Ishikawa (cell line): ENCODE data around the gene KCNK17.

Source experiments
- CEBPB ChIP-seq: IDR thresholded peaks from 2 replicates; pipeline ENCODE4 v1.6.1; 2012
- EGR1 ChIP-seq: IDR thresholded peaks from 2 replicates; pipeline ENCODE4 v1.6.1; 2012
- FOXM1 ChIP-seq: IDR thresholded peaks from 2 replicates; pipeline ENCODE4 v1.6.1; 2012; ENCODE audit warnings: low read depth, borderline replicate concordance
- RAD21 ChIP-seq: IDR thresholded peaks from 2 replicates; pipeline ENCODE4 v1.6.1; 2012; ENCODE audit warnings: low read depth
- TAF1 ChIP-seq: IDR thresholded peaks from 2 replicates; pipeline ENCODE4 v1.6.1; 2012; ENCODE audit warnings: low read depth, mild to moderate bottlenecking
- TCF12 ChIP-seq: IDR thresholded peaks from 2 replicates; pipeline ENCODE4 v1.6.1; 2012; ENCODE audit warnings: low read depth
- TEAD4 ChIP-seq: IDR thresholded peaks from 2 replicates; pipeline ENCODE4 v1.6.1; 2012
- YY1 ChIP-seq: IDR thresholded peaks from 2 replicates; pipeline ENCODE4 v1.6.1; 2012; ENCODE audit warnings: low read depth
- ZBTB7A ChIP-seq: IDR thresholded peaks from 2 replicates; pipeline ENCODE4 v1.6.1; 2012; ENCODE audit warnings: low read depth
- TF ChIP-seq, protein P1 (sequence below): IDR thresholded peaks from 2 replicates; pipeline ENCODE4 v1.6.1; 2012
- TF ChIP-seq, protein P2 (sequence below): IDR thresholded peaks from 2 replicates; pipeline ENCODE4 v1.6.1; 2012; ENCODE audit warnings: low read depth, mild to moderate bottlenecking
- TF ChIP-seq, protein P3 (sequence below): IDR thresholded peaks from 2 replicates; pipeline ENCODE4 v1.6.1; 2012

DNA sequence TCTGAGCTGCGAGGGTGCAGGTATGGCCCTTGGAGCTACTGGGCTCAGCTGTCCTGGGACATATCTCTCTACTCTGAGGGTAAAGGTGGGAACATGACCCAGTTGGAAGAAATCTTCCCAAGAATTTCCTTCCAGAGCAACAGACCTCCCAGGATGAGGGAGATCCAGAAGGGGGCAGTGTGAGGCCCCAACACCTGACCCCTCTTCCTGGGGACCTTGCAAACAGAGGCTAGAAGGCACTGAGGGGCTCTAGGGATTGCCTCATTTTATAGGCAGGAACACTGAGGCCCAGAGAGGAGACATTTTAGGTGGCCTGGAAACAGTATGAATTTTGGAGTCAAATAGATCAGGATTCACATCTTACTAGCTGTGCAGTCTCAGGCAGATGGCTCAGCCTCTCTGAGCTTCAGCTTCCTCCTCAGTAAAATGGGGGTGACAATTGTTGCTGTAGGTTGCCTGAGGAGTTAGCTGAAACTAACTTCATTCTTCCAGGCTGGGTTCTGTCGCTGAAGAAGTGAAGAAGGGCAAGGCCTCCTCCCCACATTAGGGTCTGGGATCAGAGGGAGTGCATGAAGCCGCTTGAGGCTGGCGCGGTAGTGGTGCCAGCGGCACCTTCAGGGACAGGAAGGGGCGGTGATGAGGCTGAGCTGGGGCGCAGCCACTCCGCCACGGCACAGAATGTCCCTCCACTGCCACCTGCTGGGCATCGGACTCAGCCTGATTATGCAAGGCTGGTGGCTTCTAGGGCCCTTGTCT lies 11.4 kb downstream of the KCNK17 start:
- TF ChIP-seq RAD21 (peak; percentile 98), YY1 (no peak), EGR1 (no peak), TAF1 (no peak), TCF12 (no peak), FOXM1 (no peak), ZBTB7A (no peak), TEAD4 (no peak), CEBPB (peak; percentile 78)
- TF ChIP-seq, protein P1, sequence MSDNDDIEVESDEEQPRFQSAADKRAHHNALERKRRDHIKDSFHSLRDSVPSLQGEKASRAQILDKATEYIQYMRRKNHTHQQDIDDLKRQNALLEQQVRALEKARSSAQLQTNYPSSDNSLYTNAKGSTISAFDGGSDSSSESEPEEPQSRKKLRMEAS: no peak
- TF ChIP-seq, protein P2, sequence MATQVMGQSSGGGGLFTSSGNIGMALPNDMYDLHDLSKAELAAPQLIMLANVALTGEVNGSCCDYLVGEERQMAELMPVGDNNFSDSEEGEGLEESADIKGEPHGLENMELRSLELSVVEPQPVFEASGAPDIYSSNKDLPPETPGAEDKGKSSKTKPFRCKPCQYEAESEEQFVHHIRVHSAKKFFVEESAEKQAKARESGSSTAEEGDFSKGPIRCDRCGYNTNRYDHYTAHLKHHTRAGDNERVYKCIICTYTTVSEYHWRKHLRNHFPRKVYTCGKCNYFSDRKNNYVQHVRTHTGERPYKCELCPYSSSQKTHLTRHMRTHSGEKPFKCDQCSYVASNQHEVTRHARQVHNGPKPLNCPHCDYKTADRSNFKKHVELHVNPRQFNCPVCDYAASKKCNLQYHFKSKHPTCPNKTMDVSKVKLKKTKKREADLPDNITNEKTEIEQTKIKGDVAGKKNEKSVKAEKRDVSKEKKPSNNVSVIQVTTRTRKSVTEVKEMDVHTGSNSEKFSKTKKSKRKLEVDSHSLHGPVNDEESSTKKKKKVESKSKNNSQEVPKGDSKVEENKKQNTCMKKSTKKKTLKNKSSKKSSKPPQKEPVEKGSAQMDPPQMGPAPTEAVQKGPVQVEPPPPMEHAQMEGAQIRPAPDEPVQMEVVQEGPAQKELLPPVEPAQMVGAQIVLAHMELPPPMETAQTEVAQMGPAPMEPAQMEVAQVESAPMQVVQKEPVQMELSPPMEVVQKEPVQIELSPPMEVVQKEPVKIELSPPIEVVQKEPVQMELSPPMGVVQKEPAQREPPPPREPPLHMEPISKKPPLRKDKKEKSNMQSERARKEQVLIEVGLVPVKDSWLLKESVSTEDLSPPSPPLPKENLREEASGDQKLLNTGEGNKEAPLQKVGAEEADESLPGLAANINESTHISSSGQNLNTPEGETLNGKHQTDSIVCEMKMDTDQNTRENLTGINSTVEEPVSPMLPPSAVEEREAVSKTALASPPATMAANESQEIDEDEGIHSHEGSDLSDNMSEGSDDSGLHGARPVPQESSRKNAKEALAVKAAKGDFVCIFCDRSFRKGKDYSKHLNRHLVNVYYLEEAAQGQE: no peak
- TF ChIP-seq, protein P3, sequence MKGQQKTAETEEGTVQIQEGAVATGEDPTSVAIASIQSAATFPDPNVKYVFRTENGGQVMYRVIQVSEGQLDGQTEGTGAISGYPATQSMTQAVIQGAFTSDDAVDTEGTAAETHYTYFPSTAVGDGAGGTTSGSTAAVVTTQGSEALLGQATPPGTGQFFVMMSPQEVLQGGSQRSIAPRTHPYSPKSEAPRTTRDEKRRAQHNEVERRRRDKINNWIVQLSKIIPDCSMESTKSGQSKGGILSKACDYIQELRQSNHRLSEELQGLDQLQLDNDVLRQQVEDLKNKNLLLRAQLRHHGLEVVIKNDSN: no peak
